ENCODE data around the gene DLX1.
A peak's percentile ranks its signal among the peaks of the same experiment; 100 is the strongest.

- TF ChIP-seq CTCF (conservative IDR thresholded peaks at IDR 0.05 in 1 of 2, IDR thresholded peaks at IDR 0.05 in 1 of 2; ENCODE audit: low read depth in 1 of 2, low read length in 2 of 2) (no peak), EZH2 (IDR thresholded peaks at IDR 0.05; ENCODE audit: low read length, missing control alignments) (peak; percentile 36)
Measured at GRCh38 chr2:172093416-172094293, 8.3 kb downstream of the DLX1 start.

Measured in fibroblast of lung (primary cell).